GM20000 (cell line): Measurements from ENCODE around the gene IPO13.

Experiments used
- DNase-seq: peaks from one replicate; pipeline ENCODE4 v3.0.0; 2012; ENCODE audit warnings: low spot score
- TF ChIP-seq, protein P1 (sequence below): IDR thresholded peaks from 2 replicates; pipeline ENCODE4 v1.5.1; 2012; ENCODE audit warnings: mild to moderate bottlenecking, control low read depth; ENCODE audit errors: extremely low read depth, missing control alignments

IPO13 gene

GRCh38 chr1:43936431-43937151 lies 10.2 kb upstream of the IPO13 start:
- TF ChIP-seq, protein P1, sequence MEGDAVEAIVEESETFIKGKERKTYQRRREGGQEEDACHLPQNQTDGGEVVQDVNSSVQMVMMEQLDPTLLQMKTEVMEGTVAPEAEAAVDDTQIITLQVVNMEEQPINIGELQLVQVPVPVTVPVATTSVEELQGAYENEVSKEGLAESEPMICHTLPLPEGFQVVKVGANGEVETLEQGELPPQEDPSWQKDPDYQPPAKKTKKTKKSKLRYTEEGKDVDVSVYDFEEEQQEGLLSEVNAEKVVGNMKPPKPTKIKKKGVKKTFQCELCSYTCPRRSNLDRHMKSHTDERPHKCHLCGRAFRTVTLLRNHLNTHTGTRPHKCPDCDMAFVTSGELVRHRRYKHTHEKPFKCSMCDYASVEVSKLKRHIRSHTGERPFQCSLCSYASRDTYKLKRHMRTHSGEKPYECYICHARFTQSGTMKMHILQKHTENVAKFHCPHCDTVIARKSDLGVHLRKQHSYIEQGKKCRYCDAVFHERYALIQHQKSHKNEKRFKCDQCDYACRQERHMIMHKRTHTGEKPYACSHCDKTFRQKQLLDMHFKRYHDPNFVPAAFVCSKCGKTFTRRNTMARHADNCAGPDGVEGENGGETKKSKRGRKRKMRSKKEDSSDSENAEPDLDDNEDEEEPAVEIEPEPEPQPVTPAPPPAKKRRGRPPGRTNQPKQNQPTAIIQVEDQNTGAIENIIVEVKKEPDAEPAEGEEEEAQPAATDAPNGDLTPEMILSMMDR = no peak
- DNase-seq = peak; percentile 72

- TF ChIP-seq, protein P1 = no peak
- no peak for DNase-seq
Observed at GRCh38 chr1:43937179-43937865, 9.4 kb upstream of the IPO13 start.

DNA sequence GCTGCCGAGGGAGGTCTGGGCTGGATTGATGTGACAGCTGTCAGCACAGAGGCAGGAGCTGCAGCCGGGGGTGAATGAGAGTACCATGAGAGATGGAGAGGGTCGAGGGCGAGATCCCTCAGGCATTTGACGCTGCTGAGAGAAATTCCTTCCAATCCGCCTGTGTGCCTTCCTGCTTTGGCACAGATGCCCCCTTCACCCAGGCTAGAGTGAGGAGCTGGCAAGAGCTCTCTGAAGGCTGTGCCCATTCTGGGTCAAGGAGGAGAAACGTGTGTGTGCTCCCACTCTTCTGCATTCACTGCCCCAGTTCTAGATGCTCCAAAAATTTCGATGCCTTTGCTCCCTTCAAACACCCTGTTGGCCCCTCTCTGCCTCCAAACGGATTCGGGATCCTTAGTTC lies 8.4 kb upstream of the IPO13 start:
- TF ChIP-seq, protein P1 = no peak
- no peak for DNase-seq

GRCh38 chr1:43938892-43939587 lies 7.7 kb upstream of the IPO13 start:
- DNase-seq = no peak
- TF ChIP-seq, protein P1 = no peak

GRCh38 chr1:43942411-43942810 lies 4.3 kb upstream of the IPO13 start:
- TF ChIP-seq, protein P1 = no peak
- no peak for DNase-seq

DNA sequence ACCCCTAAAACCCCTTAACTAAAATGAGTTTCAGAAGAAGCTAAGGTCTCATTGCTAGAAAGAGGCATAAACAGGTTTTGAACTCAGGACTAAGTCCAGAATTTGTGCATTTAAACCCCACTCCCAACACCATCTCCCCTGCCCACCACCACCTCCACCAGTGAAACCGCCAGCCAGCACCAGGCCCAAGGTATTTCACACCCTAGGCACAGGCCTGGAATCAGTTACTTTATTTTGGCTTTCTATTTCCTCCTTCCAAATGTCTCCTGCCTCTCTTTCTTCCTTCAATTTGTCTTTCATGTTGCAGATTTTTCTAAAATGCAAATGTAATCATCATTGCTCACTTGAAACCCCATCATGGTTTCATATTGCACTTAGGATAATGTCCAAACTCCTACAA lies 1.9 kb upstream of the IPO13 start:
- no peak for DNase-seq
- TF ChIP-seq, protein P1 = no peak

- TF ChIP-seq, protein P1 = no peak
- no peak for DNase-seq
Observed at GRCh38 chr1:43945674-43946235, 995 bp upstream of the IPO13 start.
